Psoas muscle (tissue), 8 donors: ENCODE data around the gene TDRD12. TPM values are rescaled to one million over a fixed set of nuclear protein-coding genes. Genes with fewer than 3 reads are reported as not detected.
"Not testable (repeated sequence)": the region's sequence is repeated elsewhere in the genome, so short reads cannot be mapped to it uniquely, and the experiment has no call there.

Experiments
- ATAC-seq, 4 donors: fragments of 200-7000 bp; cut with Tn5 transposase; one replicate each; pipeline ENCODE4 v1.9.1; 2020; ENCODE audit warnings: moderate library complexity in 3 of 4, mild to moderate bottlenecking in 2 of 4
- DNase-seq, 2 donors: peaks; one replicate each; pipeline ENCODE4 v3.0.0-alpha.2; 2020
- H3K27ac ChIP-seq: fragments of 200-600 bp; one replicate; pipeline ENCODE4 v1.8.0; 2022
- H3K27me3 ChIP-seq, 3 donors: fragments of 200-600 bp in 1 of 3; one replicate each; pipeline versions ENCODE4 v1.6.1 to v1.8.0; 2013 to 2022; ENCODE audit warnings: low read length in 2 of 3, mild to moderate bottlenecking in 2 of 3, moderate library complexity in 1 of 3; ENCODE audit not compliant: insufficient read depth in 3 of 3
- H3K36me3 ChIP-seq, 2 donors: fragments of 200-600 bp in 1 of 2; one replicate each; pipeline versions ENCODE4 v1.6.1 to v1.8.0; 2013 to 2022; ENCODE audit warnings: low read depth in 1 of 2, mild to moderate bottlenecking in 1 of 2, moderate library complexity in 1 of 2; ENCODE audit not compliant: insufficient read depth in 1 of 2
- H3K4me1 ChIP-seq: fragments of 200-600 bp; one replicate; pipeline ENCODE4 v1.8.0; 2022
- H3K4me3 ChIP-seq: fragments of 200-600 bp; one replicate; pipeline ENCODE4 v1.8.0; 2022; ENCODE audit warnings: mild to moderate bottlenecking
- H3K9me3 ChIP-seq: fragments of 200-600 bp; one replicate; pipeline ENCODE4 v1.8.0; 2022
- WGBS, 3 donors: extraction: QIAGEN DNeasy Blood & Tissue Kit; methylation state at CpG; one replicate each; pipeline versions ENCODE4 v1.1.6 to v1.1.7; 2013; 5-methylcytosine and 5-hydroxymethylcytosine counted together
- intact Hi-C, 2 donors: fragments of 100-400 bp; cut with DNase I; formaldehyde crosslinking; loops; one replicate each; pipeline versions ENCODE4 v1.11.0 to v1.14.2; 2022
- polyA plus RNA-seq, 3 donors: library from polyadenylated mRNA; stranded (reverse); fragments of 200-250 nt; gene quantifications; one replicate each; pipeline ENCODE4 v1.2.3, GENCODE V29; 2013
- total RNA-seq, 4 donors: library from RNA; stranded (reverse); fragmentation: NEBNext Ultra II Directional in 2 of 4; extraction: Animal tissue kit (Norgen Biotek cat#: 25700) in 2 of 4; gene quantifications; one replicate each; pipeline versions ENCODE4 v1.2.1 to v1.2.4, GENCODE V29; 2021 to 2023
- TF ChIP-seq, protein P1 (sequence below): fragments of 200-600 bp; IDR thresholded peaks from one replicate; pipeline ENCODE4 v1.8.0; 2022; ENCODE audit warnings: antibody characterized with exemption
- donor health status: healthy with polysubstance abuse.
- donor health status: DM: no; HTN: no; CAD: no; lungs with moderate emphysema.
- donor health status: Bipolar disorder and iron deficiency.
- donor health status: healthy.
- donor health status: DM: yes; HTN: yes; CAD: no.
- donor health status: DM: no; HTN: no; CAD: no.
- donor health status: DM: no; HTN: no; CAD: no.
- donor health status: DM: yes; HTN: yes; CAD: no.

TDRD12 gene
- total and polyA plus RNA-seq, 7 donors = 0.14 to 0.28 (median 0.19) TPM; not detected in 3

DNA sequence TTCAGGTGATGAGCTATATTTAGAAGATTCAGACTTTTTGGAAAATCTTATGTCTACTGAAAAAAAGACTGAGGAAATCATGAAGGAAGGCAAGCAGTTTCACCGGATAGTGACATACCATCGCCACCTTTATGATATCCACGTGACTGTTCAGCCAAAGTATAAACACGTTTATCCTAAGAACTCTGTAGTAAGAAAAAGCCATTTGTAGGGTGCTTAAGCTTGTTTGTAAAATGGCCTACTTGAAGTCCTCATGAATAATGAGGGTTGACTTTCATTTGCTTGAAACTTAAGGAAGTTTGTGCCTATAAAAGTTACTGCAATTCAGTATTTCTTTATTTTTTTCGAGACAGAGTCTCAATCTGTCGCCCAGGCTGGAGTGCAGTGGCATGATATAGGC lies 7.8 kb upstream of the TDRD12 start:
- 92 to 94% (median 94%) methylated on average over 6 of the region's 6 CpGs for WGBS, 3 donors
- DNase-seq (no peak), ATAC-seq (no peak)
- H3K27ac ChIP-seq = no peak overlapping the region
- TF ChIP-seq, protein P1, sequence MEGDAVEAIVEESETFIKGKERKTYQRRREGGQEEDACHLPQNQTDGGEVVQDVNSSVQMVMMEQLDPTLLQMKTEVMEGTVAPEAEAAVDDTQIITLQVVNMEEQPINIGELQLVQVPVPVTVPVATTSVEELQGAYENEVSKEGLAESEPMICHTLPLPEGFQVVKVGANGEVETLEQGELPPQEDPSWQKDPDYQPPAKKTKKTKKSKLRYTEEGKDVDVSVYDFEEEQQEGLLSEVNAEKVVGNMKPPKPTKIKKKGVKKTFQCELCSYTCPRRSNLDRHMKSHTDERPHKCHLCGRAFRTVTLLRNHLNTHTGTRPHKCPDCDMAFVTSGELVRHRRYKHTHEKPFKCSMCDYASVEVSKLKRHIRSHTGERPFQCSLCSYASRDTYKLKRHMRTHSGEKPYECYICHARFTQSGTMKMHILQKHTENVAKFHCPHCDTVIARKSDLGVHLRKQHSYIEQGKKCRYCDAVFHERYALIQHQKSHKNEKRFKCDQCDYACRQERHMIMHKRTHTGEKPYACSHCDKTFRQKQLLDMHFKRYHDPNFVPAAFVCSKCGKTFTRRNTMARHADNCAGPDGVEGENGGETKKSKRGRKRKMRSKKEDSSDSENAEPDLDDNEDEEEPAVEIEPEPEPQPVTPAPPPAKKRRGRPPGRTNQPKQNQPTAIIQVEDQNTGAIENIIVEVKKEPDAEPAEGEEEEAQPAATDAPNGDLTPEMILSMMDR = no peak
- H3K4me3 ChIP-seq = no peak overlapping the region
- no peaks in the 10 kb centered on the region for H3K9me3 ChIP-seq
- H3K27me3 ChIP-seq = no peaks in the 10 kb centered on the region
- H3K36me3 ChIP-seq = peaks cover 2 to 67% of the 10 kb centered on the region in 2 donors
- no peaks in the 10 kb centered on the region for H3K4me1 ChIP-seq
- intact Hi-C loops = no loop called here

DNA sequence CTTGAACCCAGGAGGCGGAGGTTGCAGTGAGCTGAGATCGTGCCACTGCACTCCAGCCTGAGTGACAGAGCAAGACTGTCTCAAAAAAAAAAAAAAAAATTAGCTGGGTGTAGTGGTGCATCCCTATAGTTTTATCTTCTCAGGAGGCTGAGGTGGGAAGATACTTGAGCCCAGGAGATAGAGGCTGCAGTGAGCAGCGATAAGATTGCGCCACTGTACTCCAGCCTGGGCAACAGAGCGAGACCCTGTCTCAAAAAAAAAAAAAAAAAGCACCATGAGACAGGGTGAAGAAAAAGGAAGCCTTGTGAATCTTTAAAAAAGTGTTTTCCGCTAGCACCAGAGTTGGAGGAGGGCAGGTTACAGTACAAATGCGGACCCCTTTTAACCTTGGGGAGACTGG lies 3.4 kb upstream of the TDRD12 start:
- H3K4me1 ChIP-seq, H3K9me3 ChIP-seq, ATAC-seq, intact Hi-C loops, DNase-seq, H3K27me3 ChIP-seq, H3K27ac ChIP-seq, H3K4me3 ChIP-seq: not testable (repeated sequence)
- H3K36me3 ChIP-seq = peaks cover 2 to 43% of the 10 kb centered on the region in 2 donors
- WGBS, 3 donors = 95 to 99% (median 97%) methylated on average over 7 of the region's 7 CpGs

DNA sequence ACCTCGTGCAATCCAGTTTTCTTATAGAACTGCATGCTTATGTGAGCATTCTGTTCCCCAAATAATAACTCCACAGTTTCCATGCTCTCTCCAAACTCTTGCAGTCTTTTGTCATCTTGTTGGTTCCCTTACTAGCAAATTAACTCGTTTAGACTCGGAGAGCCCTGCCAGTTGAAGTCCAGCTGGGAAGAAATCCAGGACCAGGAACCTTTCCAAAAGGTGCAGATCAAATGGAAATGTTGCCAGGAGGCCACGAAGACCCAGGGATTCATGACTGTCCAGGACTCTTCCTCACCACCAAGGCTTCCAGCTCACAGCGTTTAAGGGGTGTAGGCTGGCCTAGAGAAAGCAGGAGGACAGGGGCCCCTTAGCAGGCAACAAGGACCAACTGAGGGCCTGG lies 2.1 kb upstream of the TDRD12 start:
- Histone ChIP-seq H3K36me3 (peaks cover 0 to 30% of the 10 kb centered on the region in 2 donors), H3K4me3 (no peak overlapping the region), H3K27me3 (no peaks in the 10 kb centered on the region), H3K27ac (no peak overlapping the region), H3K9me3 (no peaks in the 10 kb centered on the region), H3K4me1 (no peaks in the 10 kb centered on the region)
- TF ChIP-seq, protein P1 = no peak
- no peak for ATAC-seq
- intact Hi-C loops = no loop called here
- DNase-seq = no peak
- WGBS, 3 donors = 41 to 53% (median 41%) methylated on average over 5 of the region's 5 CpGs

DNA sequence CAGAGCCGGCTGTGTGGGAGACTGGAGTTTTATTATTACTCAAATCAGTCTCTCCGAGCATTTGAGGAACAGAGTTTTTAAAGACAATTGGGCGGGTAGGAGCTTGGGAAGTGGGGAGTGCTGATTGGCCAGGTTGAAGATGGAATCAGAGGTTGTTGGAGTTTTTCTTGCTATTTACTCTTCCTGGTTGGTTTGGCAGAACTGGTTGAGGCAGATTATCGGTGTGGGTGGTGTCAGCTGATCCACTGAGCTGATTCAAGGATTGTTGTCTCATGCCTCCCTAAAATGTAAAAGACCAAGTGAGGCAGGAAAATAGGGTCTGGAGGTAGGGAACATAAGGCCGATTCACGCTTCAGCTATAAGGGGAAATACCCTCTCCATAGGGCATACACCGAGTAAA lies 1.3 kb upstream of the TDRD12 start:
- Histone ChIP-seq H3K9me3 (no peaks in the 10 kb centered on the region), H3K4me3 (no peak overlapping the region), H3K27me3 (no peaks in the 10 kb centered on the region), H3K27ac (no peak overlapping the region), H3K36me3 (peaks cover 0 to 22% of the 10 kb centered on the region in 2 donors), H3K4me1 (no peaks in the 10 kb centered on the region)
- intact Hi-C loops = no loop called here
- DNase-seq (no peak), ATAC-seq (no peak)
- TF ChIP-seq, protein P1 = no peak
- 87 to 89% (median 88%) methylated on average over 7 of the region's 7 CpGs for WGBS, 3 donors

DNA sequence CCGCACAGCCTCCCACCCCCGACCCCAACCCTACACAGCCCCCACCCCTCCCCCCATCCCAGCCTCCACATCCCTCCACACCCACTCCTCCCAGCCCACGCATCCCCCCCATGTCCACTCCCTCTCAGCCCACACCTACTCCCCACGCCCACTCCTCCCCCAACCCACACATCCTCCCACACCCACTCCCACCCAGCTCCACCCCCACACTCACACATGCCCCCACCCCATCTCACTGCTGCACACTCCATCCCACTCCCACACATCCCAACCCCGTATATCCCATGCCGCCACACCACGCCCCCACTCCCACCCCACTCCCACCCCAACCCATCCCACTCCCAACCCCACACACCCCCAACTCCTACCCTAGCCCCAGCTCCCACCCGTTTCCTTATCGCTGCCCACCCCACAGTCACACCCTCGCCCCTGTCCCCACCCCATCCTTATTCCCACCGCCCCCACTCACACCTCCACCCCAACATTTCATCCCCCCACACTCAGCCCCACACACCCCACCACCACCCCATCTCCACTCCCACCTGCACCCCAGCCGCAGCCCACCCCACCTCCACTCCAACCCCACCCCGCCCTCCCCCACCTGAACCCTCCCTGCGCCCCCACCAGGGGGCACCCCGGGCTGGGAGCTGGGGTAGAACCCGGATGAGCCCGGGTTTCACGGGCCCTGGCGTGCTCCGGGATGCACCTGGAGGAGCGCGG lies 809 bp downstream of the TDRD12 start:
- Histone ChIP-seq H3K4me1 (no peaks in the 10 kb centered on the region), H3K27ac (no peak overlapping the region), H3K4me3 (no peak overlapping the region), H3K27me3 (no peaks in the 10 kb centered on the region), H3K36me3 (peaks cover 0 to under 1% of the 10 kb centered on the region in 2 donors), H3K9me3 (no peaks in the 10 kb centered on the region)
- 95 to 97% (median 96%) methylated on average over 14 to 22 of the region's 22 CpGs for WGBS, 3 donors
- intact Hi-C loops = no loop called here
- ATAC-seq (no peak), DNase-seq (no peak)
- TF ChIP-seq, protein P1 = no peak
